ENCODE measurements around the gene TCP1.
"Not testable (repeated sequence)": the region's sequence is repeated elsewhere in the genome, so short reads cannot be mapped to it uniquely, and the experiment has no call there.

The TCP1 gene
- long read RNA-seq, donor 1, transcript TCP1-201 (12 exons, 2,499 nt): major isoform, 40 of 73 reads
- long read RNA-seq, donor 1, partial matches to known transcripts: 21 of 73 reads
- long read RNA-seq, donor 1, other reads (novel, unspliced or antisense): 8 of 73 reads
- long read RNA-seq, donor 2, transcript TCP1-201 (12 exons, 2,499 nt): major isoform, 25 of 36 reads
- long read RNA-seq, donor 2, partial matches to known transcripts: 11 of 36 reads
- long read RNA-seq, donor 2, other reads (novel, unspliced or antisense): 0 of 36 reads
- long read RNA-seq, donor 3, transcript TCP1-201 (12 exons, 2,499 nt): major isoform, 26 of 48 reads
- long read RNA-seq, donor 3, partial matches to known transcripts: 15 of 48 reads
- long read RNA-seq, donor 3, other reads (novel, unspliced or antisense): 5 of 48 reads
- long read RNA-seq, donor 4, transcript TCP1-201 (12 exons, 2,499 nt): major isoform, 44 of 70 reads
- long read RNA-seq, donor 4, partial matches to known transcripts: 25 of 70 reads
- long read RNA-seq, donor 4, other reads (novel, unspliced or antisense): 0 of 70 reads
- long read RNA-seq, donor 5, transcript TCP1-201 (12 exons, 2,499 nt): major isoform, 29 of 53 reads
- long read RNA-seq, donor 5, partial matches to known transcripts: 17 of 53 reads
- long read RNA-seq, donor 5, other reads (novel, unspliced or antisense): 6 of 53 reads
- long read RNA-seq, donor 6, transcript TCP1-201 (12 exons, 2,499 nt): major isoform, 33 of 57 reads
- long read RNA-seq, donor 6, partial matches to known transcripts: 16 of 57 reads
- long read RNA-seq, donor 6, other reads (novel, unspliced or antisense): 7 of 57 reads
- long read RNA-seq, donor 7, transcript TCP1-201 (12 exons, 2,499 nt): major isoform, 52 of 244 reads
- long read RNA-seq, donor 7, partial matches to known transcripts: 158 of 244 reads
- long read RNA-seq, donor 7, other reads (novel, unspliced or antisense): 33 of 244 reads
- long read RNA-seq, donor 8, transcript TCP1-201 (12 exons, 2,499 nt): major isoform, 42 of 61 reads
- long read RNA-seq, donor 8, partial matches to known transcripts: 18 of 61 reads
- long read RNA-seq, donor 8, other reads (novel, unspliced or antisense): 0 of 61 reads

DNA sequence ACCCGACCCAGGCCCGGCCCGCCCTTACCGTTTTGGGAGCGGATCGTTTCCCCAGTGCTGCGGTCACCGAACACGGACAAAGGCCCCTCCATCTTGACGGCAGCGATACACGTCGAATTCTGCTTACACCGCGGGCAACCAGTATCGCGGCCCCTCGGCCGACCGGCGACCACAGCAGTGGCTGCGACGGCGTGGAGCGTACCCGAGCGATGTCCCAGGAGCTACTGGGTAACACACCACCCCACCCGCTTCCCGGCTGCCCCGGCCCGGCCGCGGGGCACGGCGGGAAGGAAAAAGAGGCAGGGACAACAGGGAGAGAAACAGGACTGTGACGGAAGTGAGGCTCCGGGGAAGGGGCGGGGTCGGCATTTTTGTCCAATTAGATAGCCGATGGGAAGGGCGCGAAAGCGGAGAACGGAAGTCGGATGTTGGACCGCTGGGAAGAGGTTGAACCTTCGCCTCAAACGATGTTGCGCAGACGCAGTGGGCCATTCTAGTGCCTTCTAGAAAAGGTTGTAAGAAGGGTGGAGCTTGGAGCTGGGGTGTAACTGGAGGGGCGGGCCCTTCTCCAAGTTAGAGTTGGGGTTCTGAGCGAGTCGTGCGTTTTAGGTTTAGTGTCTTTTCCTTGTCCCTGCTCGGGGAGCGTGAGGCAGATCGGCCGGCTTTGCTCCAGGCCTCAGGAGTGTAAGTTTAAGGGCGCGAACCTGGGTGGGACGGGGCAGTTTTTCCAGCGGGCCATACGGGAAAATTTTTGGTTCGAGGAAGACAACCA is at the start of gene TCP1:
Gene TCP1, minus strand, starts transcription at position 226 of the 772 bp plus-strand sequence. Its CDS starts 134 bp downstream, at position 92.
- DNase-seq: peak; percentile 92

DNA sequence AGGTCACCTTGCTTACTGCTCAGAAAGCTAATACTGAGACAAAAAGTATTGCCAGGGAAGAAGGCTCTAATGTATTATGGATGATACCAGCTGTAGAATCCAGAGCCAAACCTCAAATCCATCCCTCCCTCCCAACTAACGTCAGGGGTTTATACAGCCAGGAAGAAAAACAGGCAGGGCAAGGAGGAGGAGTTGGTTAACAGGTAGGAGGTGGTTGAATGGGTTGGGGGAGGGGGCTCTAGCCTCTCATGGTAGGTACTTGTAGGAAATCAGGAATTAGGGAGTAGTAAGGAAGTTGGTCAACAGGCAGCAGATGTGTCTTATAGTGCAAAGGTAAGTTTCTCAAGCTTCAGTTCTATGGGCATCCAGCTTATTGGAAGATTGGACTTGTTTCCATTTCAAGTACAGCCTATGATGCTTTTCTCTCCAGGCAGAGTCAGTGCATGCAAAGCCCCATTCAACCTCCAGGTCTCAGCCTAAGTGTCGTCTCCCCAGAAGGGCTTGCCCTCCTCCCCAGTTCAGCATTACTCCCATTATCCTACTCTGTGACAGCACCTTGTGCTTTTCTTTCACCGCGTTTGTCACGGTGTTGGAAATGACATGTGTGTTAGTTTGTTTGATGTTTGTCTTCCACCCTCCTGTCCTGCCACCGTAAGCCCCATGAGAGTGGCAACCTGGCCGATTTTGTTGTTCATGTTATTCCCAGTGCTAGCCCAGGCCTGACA is 48.8 kb upstream of the TCP1 start:
- DNase-seq: no peak

DNA sequence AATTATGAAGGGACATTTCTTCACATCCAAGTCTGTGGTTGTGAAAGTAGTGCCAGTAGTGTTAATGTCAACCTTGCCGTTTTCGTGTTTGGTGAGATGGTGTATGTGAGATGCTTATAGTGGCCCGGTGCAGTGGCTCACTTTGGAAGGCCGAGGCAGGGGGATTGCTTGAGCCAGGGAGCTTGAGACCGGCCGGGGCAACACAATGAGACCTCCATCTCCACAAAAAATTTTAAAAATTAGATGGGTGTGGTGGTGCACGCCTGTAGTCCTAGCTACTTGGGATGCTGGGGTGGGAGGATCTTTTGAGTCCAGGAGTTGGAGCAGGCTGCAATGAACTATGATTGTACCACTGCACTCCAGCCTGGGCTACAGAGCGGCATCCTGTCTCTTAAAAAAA is 48.1 kb upstream of the TCP1 start:
- no peak for DNase-seq

DNA sequence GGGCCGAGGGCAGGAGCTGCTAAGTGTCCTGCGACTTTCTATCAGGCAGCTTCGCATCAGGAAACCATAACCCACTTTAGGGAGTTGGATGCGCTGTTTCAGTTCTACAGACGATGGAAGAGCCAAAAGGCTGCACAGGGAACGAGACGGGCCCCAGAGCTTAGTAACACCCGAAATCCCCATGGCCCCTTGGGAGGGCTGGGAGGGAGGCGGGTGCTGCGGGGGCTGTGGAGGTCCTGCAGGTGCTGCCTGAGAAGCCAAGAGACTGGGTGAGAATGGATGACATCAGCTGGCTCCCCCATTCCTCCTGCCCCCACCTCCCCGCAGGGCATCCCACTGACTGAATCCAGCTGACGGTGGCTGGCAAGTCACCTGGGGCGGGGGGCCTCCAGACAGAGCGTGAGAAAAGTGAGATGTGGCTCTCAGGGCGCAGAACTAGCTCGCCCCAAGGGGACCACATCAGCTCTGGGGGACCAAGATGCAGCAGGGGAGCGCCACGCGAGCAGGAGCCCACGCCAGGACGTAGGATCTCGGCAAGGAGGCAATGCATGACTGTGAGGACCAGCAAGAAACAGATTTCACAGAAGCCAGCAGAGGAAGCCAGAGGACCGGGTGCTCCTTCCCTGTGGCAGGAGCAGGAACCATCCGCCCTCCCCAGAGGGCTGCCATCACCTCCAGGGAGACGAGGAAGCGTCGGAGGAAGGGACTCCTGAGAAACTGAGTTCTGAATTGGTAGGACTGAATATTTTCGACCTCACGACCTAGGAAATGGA is 47.5 kb upstream of the TCP1 start:
- no peak for DNase-seq

DNA sequence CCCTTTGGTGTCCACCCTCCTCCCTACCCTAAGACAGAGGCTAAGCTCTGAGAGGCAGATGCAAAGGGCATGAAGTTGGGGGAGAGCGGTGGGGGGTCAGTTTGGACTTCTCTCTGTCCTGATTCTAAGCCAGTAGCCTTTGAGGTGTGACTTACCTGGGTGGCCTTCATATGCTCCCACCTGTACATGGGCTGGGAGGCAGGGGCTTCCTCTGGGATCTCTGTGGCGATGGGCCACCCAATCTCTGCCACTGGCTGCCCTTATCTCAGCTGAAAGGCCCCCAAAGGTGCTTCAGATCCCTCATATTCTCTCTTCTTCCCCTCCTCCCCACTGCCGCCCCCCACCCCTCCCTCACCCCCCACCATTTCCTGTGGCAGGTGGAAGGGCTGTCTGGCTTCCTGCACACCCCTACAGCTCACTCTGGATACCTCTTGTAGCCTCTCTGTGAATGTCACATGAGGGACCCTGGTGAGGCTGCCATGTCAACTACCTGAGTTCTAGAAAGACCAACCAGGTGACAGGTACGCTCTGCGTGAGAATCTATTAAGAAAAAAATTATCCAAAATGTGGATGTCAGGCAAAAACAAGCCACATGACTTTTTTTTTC is 44.7 kb upstream of the TCP1 start:
- no peak for DNase-seq

DNA sequence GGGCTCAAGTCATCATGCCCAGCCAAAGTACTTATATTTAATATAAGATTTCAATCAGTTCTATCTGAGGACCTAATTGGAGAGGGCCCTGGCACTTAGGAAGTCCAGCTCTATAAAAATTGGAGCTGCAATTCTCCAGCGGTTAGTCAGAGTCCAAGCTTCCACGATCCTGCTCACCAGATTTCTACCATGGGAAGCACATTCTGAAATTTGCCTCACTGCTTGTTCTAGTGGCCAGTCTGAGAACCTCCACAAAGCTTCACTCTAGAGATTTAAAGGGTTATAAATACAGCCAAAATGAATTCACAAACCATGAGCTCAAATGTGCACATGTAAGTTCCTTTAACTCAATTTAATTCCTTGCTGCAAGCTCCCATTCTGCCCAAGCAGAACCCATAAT is 44.2 kb upstream of the TCP1 start:
- DNase-seq: no peak

DNA sequence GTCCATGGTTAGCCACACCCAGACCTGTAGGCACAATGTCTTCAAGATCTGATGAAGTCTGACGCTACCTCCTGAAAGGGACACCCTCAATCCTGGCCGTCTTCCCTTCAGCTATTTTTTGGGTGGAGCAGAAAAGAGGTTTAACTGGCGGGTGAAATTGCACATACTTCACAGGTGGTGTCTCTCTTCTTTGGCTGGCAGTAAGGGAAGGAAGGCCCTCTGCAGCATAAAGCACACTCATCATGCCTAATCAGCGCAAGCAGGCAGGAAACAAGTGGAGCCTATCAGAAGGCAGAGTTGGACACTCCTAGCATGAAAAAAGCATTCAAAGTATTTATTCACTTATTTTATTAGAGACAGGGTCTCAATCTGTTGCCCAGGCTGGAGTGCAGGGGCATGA is 43.5 kb upstream of the TCP1 start:
- no peak for DNase-seq

DNA sequence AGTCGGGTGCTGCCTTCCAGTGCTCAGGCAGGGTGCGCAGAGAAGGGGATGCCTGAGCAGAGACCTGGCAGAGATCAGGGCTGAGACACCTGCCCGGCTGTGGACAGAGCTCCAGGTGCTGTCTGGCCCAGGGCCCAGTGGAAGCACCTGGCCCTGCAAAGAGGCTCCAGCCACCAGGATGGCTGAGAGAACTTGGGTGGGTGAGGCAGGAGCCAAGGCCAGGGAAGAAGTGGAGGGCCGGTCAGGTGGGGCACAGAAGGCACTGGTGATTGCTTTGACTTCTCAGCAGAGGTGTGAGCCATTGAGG is 41.9 kb upstream of the TCP1 start:
- no peak for DNase-seq

DNA sequence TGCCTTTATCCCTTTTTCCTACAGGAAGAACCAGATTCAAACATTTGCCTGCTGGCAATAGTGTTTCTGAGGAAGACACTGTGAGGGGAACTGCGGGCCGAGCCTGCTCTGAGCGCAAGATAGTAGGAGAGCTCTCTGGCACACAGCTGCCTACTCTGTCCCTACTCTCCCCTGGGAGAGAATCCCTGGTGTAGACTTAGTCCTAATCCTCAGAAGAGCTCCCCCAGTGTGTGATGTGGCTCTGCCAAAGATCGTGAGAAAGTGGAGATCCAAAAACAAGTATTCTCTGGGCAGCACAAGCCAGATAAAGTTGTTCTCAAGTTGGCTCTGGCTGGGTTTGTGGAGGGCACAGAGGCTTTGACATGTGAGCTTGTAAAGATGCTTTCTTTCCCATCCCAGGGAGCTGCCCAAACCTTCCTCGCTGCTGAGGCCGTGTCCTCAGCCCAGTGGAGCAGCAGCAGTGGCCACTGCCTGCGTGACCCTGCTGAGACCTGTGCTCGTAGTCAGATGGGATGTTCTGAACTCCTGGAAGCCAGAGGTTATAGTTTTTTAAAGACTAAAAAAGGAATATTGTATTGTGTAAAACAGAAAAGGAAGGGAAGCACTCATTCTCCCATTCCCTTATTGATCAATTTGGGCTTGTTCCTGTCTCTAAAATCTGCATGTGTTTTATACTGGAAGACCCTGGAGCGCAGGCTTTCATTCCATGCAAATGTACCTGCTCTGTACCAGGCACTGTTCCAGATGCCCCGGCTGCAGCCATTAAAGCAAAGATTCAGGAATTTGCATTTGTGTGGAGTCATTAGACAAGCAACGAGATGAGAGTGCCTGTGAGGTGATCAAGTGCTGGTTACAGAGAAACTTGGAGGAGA is 41.3 kb upstream of the TCP1 start:
- no peak for DNase-seq

DNA sequence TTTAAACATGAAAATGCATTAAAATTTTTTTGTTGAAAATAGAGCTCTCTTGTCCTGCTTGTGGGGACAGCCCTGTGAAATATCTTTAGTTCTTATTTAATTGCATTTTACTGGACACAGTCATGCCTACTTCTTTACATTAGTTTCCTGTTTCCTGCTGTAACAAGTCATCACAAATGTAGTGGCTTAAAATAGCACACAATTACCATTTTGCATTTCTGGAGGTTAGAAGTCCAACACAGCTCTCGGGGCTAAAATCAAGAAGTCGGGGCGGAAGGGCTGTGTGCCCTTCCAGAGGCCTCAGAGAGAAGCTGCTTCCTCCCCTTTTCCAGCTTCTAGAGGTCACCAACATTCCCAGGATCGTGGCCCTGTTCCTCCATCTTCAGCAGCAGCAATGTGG is 40.1 kb upstream of the TCP1 start:
- no peak for DNase-seq

DNA sequence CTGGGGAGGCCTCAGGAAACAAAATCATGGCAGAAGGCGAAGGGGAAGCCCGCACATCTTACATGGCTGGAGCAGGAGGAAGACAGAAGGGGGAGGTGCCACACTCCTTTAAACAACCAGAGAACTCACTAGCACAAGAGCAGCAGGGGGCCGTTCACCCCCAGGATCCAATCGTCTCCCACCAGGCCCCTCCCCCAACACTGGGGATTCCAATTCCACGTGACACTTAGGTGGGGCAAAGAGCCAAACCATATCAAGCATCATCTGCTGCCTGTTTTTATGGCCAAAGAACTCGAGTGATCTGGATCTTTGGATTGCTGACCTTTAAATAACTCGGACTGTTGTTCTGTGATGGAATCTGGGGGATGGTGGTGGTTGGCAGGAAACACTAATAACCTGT is 38.7 kb upstream of the TCP1 start:
- DNase-seq: no peak

DNA sequence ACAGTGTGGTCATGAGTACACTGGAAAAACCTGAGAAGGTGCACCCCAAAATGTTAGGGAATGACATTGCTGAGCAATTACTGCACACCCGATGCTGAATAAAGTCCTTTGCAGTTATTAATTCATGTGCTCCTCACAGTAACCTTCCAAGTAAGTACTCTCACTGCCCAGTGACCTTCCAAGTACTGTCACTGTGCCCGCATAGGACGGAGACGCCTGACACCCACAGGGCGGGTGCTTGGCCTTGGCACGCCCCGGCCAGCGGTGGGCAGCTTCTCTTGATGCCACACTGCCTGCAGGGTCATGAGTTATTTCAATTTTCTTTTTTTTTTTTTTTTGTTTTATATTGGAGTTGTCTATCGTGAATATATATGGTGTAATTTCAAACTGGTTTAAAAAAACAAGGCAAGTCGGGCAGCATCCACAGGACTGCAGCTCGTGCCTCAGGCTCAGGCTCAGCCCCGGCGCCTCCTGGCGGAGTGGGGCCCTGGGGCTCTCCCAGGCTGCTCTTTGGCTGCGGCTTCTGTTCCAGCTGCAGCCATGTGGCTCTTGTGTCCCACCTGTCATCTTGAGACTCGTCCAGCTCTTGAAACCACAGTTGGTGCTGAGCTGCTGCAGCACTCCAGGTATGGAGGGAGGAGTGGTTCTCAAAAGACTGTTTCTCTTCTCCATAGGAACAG is 37.7 kb upstream of the TCP1 start:
- DNase-seq: no peak

DNA sequence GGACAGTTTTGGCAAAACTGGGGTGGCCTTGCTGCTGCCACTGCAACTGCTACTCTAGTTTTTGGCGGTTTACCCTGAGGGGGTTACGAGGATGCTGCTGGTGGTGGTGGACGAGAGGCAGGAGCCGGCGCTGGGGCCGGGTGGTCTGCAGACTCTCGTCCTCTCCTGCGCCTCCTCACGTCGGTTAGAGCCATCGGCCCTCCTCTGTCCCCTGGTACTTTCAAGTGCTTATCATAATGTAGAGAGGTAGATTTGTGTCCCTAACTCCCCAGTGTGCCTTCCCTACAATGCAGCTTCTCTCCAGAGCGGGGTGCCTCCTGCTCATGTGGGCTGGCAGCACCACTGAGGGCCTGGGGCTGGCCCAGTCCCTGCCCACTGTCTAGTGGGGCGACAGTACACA is 36.6 kb upstream of the TCP1 start:
- DNase-seq: no peak

DNA sequence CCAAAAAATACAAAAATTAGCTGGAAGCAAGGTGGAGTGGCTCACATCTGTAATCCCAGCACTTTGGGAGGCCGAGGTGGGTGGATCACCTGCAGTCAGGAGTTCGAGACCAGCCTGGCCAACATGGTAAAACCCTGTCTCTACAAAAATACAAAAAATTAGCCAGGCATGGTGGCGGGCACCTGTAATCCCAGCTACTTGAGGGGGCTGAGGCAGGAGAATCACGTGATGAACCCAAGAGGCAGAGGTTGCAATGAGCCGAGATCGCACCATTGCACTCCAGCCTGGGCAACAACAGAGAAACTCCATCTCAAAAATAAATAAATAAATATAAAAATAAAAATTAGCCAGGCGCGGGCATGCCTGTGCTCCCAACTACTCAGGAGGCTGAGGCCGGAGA is 35.3 kb upstream of the TCP1 start:
- not testable (repeated sequence) for DNase-seq

DNA sequence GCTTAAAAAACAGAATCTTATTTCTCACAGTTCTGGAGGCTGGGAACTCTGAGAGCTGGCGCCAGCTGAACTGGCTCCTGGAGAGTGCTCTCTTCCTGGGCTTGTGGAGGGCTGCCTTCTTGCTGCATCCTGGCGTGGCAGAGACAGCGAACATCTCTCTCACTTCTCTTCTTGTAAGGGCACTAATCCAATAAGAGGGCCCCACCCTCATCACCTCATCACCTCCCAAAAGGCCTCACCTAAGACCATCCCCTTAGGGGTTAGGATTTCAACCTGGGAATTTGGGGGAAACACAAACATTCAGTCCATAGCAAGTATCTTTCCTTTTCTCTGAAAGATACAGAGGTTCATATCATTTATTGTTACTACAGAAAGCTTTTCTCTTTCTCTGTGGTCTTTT is 34.6 kb upstream of the TCP1 start:
- DNase-seq: no peak

DNA sequence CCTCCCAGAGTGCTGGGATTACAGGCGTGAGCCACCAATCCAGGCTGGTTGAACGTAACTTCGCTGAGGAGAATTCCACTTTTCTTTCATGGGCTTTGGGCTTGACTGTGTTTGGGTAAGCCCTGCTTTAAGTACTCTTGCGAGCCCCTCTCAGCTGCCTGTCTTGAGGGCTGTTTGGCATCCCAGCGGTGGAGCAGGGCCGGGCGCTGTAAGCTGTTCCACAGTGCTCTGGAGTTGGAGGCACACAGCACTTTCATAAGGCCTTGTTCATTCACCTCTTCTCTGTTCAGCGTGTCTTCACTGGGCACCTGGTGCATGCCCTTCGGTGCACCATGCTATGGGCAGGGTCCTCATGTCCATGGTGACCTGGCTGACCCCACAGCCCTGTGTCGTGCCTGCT is 32.3 kb upstream of the TCP1 start:
- DNase-seq: no peak

DNA sequence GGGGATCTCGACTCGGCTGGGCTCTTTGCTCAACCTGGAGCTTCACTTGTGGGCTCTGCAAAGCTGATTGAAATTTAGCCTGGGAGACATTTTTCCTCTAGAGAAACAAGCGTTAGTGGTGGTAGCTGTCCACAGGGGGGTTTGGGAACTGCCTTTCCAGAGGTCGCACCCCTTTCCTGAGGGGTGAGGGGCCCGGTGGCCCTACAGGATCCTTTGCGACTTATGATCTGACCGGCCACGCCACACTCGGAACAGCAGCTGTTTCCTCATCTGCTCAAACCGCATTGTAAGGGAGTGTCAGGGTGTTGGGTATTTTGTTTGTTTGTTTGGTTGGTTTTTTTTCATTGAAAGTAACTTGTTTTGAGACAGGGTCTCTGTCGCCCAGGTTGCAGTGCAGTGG is 31.7 kb upstream of the TCP1 start:
- no peak for DNase-seq

DNA sequence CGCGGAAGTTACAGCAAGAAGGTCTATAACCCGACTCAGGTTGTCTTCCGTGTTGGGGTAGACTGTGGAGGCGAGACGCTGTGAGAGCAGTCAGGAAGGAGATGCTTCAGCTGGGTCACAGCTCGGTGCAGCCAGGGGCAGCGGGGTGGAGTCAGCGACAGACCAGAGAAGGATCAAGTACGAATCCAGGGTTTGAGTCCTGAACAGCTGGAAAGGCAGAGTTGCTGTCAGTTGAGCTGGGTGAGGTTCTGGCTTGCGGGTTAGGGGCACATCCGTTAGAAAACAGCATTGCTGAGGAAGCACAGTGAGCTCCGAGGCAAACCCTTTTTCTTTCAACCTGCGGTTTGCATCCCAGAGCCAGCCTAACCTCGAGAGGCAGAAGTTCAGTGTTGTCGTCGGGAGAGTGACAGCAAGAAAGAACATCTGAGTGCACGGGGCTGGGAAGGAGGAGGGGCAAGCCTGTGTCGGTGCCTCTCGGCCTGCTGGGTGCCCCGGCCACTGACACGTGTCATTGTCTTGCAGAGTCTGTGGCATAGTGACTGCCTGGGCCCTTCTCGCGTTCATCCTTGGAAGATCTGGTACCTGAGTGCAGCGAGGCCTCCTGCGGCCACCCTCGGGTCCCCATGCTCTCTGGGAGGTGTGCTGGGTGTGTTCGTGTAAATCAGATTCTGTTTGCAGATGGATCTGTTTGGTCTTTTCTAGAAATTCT is 30.7 kb upstream of the TCP1 start:
- DNase-seq: no peak
